Body of pancreas (tissue), 4 donors: ENCODE data around the gene MAGEA9B.

Experiments used
- POLR2A ChIP-seq, 3 donors: fragments of 450-650 bp; IDR thresholded peaks; one replicate each; pipeline ENCODE4 v1.6.1; 2016; ENCODE audit warnings: antibody characterized with exemption in 3 of 3, mild to moderate bottlenecking in 2 of 3
- TF ChIP-seq, protein P1 (sequence below), 7 experiments: fragments of 450-650 bp in 4 of 7; fragments of 200-600 bp in 3 of 7; sonication (generic) in 3 of 7; IDR thresholded peaks; one replicate each; pipeline ENCODE4 v1.5.1; 2016 to 2019; ENCODE audit warnings: antibody characterized with exemption in 7 of 7

DNA sequence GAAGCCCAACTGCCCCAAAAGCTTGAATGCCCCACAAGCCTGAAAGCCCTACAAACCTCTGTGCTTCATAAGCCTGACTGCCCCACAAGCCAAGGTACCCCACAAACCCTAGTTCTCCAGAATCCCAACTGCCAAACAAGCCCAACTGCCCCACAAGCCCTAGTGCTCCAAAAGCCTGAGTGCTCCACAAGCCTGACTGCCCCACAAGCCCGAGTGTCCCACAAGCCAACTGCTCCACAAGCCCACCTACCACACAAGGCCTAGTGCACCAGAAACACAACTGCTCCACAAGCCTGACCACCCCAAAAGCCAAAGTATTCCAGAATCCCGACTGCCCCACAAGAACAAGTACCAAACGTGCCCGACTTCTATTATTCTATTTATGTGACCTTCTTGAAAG, 23.9 kb downstream of the MAGEA9B start:
- TF ChIP-seq, protein P1, sequence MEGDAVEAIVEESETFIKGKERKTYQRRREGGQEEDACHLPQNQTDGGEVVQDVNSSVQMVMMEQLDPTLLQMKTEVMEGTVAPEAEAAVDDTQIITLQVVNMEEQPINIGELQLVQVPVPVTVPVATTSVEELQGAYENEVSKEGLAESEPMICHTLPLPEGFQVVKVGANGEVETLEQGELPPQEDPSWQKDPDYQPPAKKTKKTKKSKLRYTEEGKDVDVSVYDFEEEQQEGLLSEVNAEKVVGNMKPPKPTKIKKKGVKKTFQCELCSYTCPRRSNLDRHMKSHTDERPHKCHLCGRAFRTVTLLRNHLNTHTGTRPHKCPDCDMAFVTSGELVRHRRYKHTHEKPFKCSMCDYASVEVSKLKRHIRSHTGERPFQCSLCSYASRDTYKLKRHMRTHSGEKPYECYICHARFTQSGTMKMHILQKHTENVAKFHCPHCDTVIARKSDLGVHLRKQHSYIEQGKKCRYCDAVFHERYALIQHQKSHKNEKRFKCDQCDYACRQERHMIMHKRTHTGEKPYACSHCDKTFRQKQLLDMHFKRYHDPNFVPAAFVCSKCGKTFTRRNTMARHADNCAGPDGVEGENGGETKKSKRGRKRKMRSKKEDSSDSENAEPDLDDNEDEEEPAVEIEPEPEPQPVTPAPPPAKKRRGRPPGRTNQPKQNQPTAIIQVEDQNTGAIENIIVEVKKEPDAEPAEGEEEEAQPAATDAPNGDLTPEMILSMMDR (IDR thresholded peaks at IDR 0.05) = no peak
- no peak for TF ChIP-seq POLR2A (IDR thresholded peaks at IDR 0.05)
